GM21367 (cell line): Measurements from ENCODE around the gene ZNF132.

ENCODE experiments used
- ATAC-seq: cut with Tn5 transposase; IDR thresholded peaks from one replicate; pipeline ENCODE4 v1.9.1; 2021; ENCODE audit not compliant: unreplicated experiment

The ZNF132 gene

GRCh38 chr19:58392945-58393724 lies 46.8 kb downstream of the ZNF132 start:
- no peak for ATAC-seq

- ATAC-seq = no peak
Measured at GRCh38 chr19:58388175-58388526, 51.8 kb downstream of the ZNF132 start.

GRCh38 chr19:58387338-58388174 lies 52.4 kb downstream of the ZNF132 start:
- no peak for ATAC-seq

GRCh38 chr19:58386576-58387337 lies 53.2 kb downstream of the ZNF132 start, which contains the start of gene RPS5:
TSS of gene RPS5 (plus strand) at chr19:58387269. CDS start at chr19:58388138, 869 bp downstream.
- ATAC-seq = peak; percentile 82

GRCh38 chr19:58385891-58386575 lies 53.9 kb downstream of the ZNF132 start:
- ATAC-seq = peak; percentile 3

- no peak for ATAC-seq
Measured at GRCh38 chr19:58385313-58385890, 54.6 kb downstream of the ZNF132 start.

- no peak for ATAC-seq
Measured at GRCh38 chr19:58382997-58383603, 56.9 kb downstream of the ZNF132 start.
